ENCODE data around the gene ZBP1.
A peak's percentile ranks its signal among the peaks of the same experiment; 100 is the strongest.
"Not testable (repeated sequence)": the region's sequence is repeated elsewhere in the genome, so short reads cannot be mapped to it uniquely, and the experiment has no call there.

The ZBP1 gene

DNA sequence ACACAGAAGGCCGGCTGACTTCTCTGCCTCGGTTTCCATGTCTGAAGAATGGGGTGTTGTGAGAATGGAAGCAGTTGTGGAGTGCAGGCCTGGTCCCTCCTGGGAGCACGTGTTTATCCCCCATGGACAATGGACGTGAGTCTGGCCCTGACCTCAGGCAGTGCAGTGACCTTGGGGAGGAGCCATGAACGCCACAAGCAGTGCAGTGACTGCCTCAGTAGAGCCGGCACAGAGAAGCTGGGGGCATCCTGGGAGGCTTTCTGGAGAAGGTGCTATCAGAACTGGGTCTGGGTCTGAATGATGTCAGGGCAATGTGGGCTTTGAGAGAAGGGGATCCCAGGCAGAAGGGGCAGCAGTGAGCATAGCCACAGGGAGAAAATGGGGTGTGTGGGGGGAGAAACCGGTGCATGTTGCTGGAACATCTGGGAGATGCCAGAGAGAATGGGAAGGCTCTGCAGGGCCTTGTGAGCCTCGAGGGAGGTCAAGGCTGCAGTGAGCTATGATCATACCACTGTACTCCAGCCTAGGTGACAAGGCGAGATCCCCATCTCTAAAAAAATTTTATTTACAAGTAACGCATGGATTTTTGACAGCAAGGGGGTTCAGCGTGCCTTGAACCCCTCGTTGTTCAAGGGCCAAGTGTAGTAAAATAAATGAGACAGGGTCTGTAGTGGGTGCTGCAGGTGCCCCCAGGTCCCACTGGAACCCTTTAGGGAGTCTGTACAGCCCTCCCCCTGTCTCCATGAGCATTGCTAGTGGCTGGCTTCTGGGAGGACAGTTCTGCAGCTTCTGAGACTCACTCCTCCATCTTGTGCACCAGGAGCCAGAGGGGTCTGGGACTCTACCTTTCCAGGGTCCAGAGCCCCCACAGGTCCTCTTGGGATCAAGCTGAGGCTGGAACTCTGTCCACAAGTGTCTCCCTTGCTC is 27.0 kb upstream of the ZBP1 start:
- no peak for DNase-seq (ENCODE audit: low spot score)

DNA sequence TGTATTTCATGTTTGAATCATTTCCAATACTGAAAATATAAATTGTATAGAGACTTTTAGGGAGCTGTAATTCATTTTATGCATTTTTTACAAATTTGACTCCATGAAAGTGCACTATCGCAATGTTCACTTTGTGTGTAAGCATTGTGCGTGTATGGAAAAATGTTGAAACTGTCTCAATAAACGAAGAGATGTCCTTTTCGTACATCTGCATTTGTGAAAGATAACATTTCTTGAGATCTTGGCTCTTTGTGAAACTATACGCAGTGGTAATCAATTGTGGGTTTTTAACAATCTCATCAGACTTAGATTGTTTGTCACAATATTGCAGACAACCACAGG is 18.6 kb upstream of the ZBP1 start:
- no peak for DNase-seq (ENCODE audit: low spot score)

DNA sequence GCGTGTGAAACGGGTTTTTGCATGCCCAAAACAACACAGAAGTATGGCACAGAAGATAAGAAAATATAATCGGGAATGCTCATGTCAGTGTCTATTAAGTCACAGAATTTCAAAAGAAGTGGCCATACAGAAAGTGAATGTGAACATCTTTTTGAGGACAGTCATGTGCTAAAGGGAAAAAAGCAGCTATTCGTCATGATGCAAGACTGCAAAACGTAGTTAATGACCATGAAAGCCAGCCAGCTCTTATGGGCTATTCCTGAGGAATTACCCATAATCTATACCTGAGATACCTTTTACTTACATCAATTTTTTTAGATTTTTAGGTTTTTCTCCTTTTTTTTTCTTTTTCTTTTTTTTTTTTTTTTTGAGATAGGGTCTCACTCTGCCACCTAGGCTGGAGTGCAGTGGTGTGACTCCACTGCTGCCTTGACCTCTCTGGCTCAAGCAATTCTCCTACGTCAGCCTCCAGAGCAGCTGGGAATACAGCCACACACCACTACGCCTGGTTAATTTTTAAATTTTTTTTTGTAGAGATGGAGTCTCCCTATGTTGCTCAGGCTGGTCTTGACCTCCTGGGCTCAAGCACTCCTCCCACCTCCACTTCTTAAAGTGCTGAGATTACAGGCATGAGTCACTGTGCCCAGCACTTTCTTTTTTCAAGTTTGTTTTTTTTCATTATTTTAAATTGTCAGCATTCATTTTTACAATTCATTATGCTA is 18.1 kb upstream of the ZBP1 start:
- no peak for DNase-seq (ENCODE audit: low spot score)

DNA sequence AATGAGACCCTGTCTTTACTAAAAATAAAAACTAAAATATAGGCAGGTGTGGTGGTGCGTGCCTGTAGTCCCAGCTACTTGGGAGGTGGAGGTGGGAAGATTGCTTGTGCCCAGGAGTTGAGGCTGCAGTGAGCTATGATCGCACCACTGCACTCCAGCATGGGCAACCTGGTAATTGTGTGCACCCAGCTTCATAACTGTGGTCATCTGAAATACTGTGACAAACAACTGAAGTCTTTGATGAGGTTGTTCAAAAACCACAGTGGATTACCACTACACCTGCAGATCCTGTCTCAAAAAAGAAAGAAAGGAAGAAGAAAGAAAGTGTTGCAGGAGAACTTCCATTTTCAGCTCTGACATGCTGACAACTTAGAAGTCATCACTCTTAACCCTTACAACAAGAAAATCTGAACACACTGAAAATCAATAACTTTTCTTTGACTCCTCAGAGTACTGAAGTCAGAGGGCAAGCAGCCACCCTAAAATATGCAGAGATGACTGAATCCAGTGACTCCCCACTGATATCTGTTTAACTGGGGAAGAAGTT is 13.8 kb upstream of the ZBP1 start:
- no peak for DNase-seq (ENCODE audit: low spot score)

DNA sequence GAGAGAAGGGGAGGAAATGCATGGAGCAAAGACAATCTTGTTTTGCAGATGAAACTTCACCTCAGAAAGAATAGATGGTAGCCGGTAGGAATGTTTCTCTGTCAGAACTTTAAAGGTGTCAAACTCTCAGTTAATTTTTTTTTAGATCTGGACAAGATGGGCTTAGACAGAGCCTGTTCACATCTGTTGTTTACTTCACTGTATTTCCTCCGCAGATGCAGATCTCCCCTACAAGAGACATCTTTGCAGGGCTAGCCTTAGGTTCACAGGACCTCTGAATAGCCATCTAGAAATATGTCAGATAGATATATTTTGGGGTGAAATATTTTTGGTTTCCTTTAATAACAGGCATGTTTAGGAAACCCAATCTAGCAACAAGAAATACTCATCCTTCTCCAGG is 12.1 kb upstream of the ZBP1 start:
- no peak for DNase-seq (ENCODE audit: low spot score)

DNA sequence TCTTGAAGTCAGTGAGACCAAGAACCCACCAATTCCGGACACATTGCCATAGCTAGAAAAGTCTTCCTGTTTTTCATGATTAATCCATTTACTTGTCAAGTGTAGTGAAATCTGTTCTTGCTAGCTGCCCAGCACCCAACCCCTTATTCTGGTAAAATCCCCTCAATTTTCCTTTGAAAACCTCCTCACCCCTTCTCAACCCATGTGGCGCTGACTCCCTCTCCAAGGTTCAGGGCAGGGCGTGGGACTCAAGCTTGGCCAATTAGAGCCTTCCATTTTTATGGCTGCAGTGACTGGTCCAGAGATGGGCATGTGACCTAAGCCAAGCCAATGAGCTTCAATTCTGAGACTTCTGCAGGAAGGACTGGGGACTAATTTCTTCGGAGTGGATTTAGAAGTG is 9.8 kb upstream of the ZBP1 start:
- no peak for DNase-seq (ENCODE audit: low spot score)

DNA sequence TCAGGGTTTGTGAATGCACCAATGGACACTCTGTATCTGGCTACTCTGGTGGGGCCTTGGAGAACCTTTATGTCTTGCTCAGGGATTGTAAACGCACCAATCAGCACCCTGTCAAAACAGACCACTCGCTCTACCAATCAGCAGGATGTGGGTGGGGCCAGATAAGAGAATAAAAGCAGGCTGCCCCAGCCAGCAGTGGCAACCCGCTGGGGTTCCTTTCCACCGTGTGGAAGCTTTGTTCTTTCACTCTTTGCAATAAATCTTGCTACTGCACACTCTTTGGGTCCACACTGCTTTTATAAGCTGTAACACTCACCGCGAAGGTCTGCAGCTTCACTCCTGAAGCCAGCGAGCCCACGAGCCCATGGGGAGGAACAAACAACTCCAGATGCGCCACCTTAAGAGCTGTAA is 9.3 kb upstream of the ZBP1 start:
- DNase-seq (ENCODE audit: low spot score), result not testable (repeated sequence)

DNA sequence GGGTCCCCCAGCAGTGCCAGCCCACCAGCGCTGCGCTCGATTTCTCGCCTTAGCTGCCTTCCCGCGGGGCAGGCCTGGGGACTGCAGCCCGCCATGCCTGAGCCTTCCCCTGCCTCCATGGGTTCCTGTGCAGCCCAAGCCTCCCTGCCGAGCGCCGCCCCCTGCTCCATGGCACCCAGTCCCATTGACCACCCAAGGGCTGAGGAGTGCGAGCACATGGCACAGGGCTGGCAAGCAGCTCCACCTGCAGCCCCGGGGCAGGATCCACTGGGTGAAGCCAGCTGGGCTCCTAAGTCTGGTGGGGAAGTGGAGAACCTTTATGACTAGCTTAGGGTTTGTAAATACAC is 8.7 kb upstream of the ZBP1 start:
- DNase-seq (ENCODE audit: low spot score), result not testable (repeated sequence)

DNA sequence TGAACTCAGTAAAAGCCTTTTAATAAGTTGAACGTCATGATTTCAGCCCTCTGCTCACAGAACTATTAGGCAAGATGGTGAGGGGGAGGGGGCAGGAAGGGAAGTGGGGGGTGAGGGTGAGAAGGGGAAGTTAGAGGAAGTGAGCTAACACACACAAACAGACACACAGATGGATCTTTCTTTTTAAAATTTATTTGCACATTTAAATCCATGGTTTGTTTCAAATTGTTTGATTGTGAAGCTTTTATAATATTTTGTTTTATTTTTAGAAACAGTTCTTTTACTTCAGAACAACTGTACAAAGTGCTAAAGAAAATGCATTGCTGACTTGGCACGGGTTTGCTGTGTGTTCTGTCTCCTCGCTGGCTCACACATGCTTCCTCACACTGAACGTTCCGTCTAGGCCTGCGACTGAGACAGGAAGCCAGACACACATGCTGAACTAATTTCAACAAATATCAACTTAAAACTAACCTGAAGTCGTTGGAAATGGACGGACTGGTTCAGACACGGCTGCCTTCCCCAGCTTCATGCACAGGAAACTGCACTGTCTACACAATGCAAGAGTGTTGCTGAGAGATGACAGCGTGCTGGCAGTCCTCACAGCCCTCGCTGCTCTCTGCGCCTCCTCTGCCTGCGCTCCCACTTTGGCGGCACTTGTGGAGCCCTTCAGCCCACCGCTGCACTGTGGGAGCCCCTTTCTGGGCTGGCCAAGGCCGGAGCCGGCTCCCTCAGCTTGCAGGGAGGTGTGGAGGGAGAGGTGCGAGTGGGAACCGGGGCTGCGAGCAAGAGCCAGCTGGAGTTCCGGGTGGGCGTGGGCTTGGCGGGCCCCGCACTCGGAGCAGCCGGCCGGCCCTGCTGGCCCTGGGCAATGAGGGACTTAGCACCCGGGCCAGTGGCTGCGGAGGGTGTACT is 8.1 kb upstream of the ZBP1 start:
- no peak for DNase-seq (ENCODE audit: low spot score)

DNA sequence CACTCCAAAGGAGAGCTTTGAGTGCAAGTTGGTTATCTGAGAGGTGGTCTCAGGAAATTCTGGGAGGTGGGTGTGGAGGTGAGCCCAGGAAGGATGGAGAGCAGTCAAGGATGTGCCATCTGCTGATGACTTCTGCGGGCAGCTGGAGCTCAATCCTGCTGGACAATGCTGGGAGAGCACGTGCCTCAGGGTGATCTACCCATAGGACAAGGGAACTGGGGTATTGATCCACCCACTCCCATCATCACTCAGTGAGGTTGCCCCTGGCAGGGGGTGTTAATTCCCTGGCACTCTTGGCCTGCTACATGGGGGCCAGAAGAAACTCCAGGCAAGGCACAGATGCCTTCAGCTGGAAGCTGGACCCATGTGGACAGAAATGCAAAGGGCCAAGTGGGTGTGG is 7.1 kb upstream of the ZBP1 start:
- no peak for DNase-seq (ENCODE audit: low spot score)

DNA sequence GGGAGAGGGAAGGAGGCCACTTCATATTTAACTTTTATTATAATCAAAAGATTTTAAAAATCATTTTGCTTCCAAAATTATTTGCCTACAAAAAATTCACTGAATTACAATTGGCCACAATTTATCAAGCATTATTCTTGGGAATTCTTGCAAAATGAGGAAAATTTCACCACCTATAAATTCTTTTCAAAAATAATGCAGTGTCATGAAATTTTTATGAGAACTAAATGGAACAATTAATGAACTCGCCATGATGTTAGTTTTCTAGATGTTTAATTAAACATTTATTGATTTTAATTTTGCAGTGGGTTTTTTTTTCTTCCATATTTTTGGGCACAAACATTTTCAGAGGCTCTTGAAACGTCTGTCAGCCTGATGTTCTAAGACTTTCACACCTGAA is 5.8 kb upstream of the ZBP1 start:
- no peak for DNase-seq (ENCODE audit: low spot score)

DNA sequence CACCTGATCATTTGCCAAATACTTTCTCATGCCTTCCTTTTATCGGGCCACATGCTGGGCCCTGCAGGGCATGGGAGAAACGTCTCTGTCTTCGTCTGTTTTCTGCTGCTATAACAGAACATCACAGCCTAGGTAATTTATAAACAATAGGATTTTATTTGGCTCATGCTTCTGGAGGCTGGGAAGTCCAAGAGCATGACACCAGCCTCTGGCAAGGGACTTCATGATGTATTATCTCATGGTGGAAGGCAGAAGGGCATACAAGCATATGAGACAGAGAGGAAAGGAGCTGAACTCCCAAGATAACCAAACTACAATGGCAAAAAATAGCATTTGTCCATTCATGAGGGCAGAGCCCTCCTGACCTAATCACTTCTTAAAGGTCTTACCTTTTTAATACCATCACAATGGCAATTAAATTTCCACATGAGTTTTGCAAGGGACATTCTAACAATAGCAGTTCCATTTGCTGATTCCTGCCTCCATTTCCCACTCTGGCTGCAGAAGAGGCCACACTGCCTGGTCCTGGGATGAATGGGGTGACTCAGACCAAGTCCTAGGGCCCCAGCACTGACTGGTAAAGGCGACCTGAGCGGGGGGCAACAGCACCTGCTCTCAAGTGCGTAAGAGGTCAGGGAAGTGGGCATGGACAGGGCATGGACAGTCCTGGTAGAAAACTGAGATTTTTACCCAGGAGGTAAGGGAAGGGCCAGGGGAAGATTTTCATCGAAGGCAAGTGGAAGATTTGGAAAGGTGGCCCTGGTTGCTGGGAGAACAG is 5.1 kb upstream of the ZBP1 start:
- no peak for DNase-seq (ENCODE audit: low spot score)

DNA sequence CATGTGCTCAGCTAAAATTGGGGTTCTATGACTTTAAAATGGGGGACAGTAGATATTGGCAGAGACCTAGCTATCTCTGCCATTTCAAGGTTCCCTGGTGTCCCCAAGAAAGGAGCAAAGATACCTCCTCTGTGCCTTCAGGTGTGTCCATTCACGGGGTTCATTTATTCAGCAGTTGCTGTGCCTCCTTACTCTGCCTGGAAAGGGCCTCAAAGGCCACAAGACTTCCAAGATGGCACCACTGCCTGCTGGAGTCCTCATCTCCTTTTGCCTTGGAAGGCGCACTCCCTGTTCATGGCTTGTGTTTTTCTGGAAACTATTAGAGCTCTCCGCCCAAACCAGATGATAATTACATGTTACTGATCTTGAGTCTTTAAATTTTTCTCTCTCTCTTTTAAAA is 3.9 kb upstream of the ZBP1 start:
- no peak for DNase-seq (ENCODE audit: low spot score)

DNA sequence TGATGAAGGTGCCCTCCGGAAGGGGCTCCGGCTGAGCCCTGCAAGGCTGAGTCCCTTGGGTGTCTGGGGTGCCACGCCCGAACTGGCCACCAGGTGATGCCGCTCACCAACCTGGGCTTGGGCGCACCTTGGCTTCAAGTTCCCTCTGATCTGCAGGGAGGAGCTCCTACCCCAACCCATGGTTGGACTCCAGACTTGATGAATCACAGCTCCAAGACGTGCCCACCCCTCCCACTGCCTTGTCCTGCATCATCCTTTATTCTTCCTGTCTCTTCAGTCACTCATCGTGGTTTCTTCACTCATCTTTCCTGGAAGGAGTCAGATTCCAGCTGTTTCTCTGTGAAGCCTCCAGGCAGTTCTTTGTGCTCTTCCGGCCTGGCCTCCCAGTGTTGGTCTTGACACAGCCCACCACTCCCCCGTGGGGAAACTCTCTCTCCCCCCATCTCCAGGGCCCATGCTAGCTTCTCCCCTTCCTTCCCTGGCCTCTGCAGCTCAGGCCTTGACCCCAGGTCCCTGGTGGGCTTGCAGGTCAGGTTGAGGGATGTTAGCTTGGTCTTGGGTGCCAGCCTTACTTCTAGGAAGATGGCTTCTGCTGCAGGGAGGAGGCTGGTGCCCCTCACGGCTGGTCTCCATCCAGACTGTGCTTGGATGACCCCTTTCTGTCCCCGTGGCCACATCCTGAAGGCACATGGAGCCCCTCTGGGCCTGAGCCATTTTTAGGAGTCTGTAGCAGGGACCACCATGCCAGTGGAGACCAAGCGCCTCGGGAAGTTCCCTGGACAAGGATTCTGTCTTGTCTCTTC is 2.6 kb upstream of the ZBP1 start:
- DNase-seq (ENCODE audit: low spot score), result peak; percentile 41

DNA sequence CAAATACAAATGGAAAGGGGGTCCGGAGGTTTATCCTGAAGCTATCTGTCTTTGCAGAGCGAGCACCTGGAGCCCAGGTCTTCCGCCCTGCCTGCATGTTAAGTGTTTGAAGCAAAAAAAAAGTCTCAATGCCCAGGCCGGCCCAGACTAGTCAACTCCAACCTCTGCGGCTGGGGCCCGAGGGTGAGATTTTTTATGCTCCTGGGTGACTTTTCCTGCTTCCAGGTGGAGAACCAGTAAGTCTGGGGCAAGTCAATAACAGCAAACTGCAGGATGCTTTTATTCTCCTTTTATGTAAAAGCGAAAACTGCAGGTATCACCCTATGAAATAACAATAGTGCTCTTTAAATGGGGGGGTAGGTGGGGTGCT is 2.0 kb upstream of the ZBP1 start:
- DNase-seq (ENCODE audit: low spot score), result no peak

DNA sequence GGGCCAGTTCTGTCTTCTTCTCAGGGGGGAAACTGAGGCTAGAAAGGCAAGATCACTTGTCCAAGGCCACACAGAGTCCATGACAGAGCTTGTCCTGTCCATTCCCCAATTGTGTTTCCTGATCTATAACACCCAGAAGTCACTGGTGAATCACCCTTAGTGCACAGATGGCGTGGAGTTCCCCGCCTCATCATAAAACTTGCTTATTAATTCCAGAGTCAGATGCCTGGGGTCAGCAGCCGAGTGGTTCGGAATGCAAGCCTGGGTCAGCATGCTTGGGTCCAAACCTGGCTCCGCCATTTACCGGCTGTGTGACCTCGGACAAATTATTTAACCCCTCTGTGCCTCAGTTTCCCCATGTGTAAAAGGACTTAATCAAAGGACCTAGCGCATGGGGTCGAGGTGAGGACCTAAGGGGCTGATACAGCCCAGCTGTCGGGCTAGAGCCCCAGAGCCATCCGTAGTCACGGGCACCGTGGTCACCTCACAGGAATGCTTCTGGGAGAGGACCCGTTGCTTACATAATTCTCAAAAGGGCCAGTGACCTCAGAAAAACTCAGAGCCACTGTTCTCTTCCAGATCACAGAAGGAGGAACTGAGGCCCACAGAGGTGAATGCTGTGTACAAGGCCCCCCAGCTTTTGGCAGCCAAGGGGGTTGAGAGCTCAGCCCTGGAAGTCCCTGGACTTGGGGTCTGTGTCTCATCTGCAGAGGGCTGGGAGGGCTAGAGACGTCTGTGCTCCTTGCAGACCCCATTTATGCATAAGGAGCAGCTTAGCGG is 1.4 kb upstream of the ZBP1 start:
- DNase-seq (ENCODE audit: low spot score), result no peak

DNA sequence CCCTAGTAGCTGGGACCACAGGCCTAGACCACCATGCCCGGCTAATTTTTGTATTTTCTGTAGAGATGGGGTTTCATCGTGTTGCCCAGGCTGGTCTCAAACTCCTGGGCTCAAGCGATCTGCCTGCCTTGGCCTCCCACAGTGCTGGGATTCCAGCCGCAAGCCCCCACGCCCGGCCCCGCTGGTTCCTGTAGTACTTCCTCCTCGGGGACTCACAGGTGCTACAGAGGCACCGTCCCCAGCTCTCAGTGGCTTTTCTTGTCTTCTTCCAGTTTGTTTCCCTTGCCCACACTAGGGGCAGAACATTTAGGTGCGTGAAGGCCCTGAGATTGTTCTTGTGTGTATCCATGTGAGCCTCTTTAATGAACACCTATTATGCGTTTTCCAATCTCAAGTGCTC is 773 bp upstream of the ZBP1 start:
- no peak for DNase-seq (ENCODE audit: low spot score)

DNA sequence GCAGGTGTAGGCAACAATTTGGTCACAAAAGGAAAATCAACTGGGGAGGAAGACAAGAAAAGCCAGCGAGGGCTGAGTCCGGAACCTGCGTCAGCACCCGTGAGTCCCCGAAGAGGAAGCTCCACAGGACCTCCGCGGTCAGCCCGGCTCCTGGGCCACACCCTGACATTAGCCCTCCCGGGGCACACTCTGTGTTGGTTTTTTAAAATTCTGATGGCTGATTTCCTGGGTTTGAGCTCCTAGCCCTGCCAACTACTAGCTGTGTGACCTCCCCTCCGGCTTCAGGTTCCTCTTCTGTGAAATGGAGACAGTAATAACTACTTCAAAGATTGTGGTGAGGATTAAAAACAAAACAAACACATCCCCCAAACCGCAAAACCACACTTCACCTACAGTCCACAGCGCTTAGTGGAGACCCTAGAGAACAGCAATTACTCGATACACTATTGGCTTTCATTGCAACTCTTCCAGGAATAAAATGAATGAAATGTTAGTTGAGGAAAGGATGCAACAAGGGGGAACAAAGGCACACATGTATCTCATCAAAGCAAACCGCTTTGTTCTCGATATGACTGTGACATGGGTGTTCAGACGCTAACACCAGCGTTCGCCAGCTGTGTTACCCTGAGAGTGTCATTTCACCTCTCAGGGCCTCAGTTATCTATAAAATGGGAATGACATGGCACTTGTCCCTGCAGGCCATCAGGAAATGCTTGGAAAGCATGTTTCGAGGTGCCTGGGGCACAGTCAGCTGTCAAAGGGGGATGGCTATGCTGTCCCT is 985 bp downstream of the ZBP1 start:
- no peak for DNase-seq (ENCODE audit: low spot score)

DNA sequence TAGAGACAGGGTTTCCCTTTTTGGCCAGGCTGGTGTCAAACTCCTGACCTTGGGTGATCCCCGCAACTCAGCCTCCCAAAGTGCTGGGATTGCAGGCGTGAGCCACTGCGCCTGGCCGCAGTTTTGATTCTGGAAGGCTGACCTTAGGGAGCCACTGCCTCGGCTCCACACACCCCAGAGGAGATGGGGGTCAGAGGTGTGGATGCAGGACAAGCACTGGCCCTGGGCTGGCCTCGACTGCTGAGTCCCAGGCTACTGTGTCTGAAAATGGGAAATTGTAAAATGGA is 1.5 kb downstream of the ZBP1 start:
- no peak for DNase-seq (ENCODE audit: low spot score)
